GM13977 (cell line): ENCODE measurements around the gene MORF4L1.

Experiments used
- DNase-seq: peaks from one replicate; pipeline ENCODE4 v3.0.0; 2012; ENCODE audit warnings: low spot score
- in situ Hi-C: fragments of 300-500 bp; cut with MboI; formaldehyde crosslinking; loops from one replicate; pipeline ENCODE4 v1.12.0; 2022; ENCODE audit warnings: low sequenced_read_pairs, low pct_unique_long_range_greater_than_20kb, mixed read lengths, inconsistent platforms; ENCODE audit not compliant: unreplicated experiment
- TF ChIP-seq, protein P1 (sequence below): IDR thresholded peaks from 2 replicates; pipeline ENCODE4 v1.5.1; 2012; ENCODE audit warnings: mild to moderate bottlenecking, control low read depth; ENCODE audit not compliant: insufficient read depth; ENCODE audit errors: extremely low read depth, missing control alignments

The MORF4L1 gene, protein sequence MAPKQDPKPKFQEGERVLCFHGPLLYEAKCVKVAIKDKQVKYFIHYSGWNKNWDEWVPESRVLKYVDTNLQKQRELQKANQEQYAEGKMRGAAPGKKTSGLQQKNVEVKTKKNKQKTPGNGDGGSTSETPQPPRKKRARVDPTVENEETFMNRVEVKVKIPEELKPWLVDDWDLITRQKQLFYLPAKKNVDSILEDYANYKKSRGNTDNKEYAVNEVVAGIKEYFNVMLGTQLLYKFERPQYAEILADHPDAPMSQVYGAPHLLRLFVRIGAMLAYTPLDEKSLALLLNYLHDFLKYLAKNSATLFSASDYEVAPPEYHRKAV

DNA sequence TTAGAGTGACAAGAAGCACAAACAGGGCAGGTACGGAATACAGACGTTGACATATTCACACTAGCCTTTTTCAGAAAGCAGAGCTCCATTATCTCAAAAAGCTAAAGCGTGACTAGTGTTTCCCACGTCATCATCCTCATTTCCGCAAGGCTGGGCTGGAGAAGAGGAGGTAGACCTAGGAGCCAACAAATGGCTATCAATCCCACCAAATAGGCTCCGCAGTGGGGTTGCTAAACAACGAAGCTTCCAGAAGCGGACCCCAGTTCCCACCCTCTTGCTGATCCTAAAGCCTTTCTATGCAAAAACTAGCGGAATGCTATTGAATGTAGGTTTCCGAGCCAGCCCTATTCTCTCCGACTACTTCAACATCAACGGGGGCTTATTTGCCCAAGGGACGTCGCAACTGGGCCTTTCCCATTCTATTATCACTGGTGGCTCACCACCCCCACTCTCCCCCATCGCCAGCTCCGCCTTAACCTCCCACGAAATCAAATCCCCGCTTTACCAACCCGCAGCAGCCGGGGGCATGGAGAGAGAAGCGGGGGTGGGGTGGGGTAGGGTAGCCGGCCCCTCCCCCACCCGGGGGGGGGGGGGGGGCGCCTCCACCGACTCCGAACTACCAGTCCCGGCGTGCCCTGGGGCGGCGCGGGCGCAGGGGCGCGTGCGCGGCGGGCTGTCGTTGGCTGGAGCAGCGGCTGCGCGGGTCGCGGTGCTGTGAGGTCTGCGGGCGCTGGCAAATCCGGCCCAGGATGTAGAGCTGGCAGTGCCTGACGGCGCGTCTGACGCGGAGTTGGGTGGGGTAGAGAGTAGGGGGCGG is at the start of gene MORF4L1:
Gene MORF4L1, plus strand, starts transcription at position 736 of the 817 bp plus-strand sequence. CDS start 128 bp downstream, outside the sequence.
- in situ Hi-C loops, result no loop called here
- TF ChIP-seq, protein P1, sequence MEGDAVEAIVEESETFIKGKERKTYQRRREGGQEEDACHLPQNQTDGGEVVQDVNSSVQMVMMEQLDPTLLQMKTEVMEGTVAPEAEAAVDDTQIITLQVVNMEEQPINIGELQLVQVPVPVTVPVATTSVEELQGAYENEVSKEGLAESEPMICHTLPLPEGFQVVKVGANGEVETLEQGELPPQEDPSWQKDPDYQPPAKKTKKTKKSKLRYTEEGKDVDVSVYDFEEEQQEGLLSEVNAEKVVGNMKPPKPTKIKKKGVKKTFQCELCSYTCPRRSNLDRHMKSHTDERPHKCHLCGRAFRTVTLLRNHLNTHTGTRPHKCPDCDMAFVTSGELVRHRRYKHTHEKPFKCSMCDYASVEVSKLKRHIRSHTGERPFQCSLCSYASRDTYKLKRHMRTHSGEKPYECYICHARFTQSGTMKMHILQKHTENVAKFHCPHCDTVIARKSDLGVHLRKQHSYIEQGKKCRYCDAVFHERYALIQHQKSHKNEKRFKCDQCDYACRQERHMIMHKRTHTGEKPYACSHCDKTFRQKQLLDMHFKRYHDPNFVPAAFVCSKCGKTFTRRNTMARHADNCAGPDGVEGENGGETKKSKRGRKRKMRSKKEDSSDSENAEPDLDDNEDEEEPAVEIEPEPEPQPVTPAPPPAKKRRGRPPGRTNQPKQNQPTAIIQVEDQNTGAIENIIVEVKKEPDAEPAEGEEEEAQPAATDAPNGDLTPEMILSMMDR, result no peak

DNA sequence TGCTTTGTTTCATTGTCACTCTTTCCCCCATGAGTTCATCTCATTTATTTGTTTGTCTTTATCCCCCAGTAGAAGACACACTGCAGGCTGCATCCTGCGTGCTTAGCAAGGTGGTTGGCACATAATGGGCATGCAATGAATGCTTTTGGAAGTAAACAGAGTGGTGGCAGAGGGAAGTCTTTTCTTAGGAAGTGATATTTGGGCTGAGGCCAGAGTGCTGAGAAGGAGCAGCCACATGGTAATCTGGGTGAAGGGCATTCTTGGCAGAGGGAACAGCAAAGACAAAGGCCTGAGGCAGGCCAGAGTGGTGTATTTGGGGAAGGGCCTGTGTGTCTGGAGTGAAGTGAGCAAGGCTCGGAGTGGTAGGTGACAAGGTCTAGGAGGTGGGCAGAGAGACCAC is 43.8 kb upstream of the MORF4L1 start:
- no peak for DNase-seq
- in situ Hi-C loops, result no loop called here
- TF ChIP-seq, protein P1, result no peak

More for the DNA sequence above, at the start of gene MORF4L1:
- DNase-seq, result peak; percentile 96

DNA sequence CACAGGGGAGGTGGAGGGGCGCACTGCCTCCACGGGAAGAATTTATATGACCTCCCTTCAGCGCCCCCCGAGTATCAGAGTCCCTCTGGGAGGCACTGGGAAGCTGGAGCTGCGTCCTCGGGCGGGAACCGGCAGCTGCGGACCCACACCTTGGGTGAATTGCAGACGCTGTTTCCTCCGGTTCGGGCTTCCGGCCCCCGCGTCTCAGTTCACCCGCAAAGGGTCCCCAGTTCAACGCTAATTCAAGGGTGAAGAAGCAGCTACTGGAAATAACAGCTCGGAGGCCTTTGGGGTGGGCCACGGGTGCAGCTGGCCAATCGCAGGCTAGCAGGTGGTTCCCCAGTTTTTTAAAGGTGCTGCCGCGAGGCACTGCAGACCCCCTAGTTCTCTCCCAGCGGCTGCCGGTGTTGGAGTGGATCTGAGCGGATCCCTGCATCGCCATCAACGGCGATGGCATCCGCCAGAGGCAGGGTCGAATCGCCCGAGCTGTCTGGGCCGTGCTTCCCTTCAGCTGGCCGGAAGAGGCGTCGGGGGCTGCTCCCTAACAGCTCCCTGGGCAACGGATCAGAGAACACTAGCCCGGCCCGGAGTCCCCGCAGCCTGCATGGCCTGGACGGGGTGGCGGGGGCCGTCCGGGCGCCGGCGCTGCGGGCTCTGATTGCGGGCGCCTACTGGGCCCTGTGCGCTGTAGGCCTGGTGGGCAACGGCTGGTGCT is 42.0 kb upstream of the MORF4L1 start:
- TF ChIP-seq, protein P1, result no peak
- DNase-seq, result peak; percentile 59
- in situ Hi-C loops, result no loop called here

DNA sequence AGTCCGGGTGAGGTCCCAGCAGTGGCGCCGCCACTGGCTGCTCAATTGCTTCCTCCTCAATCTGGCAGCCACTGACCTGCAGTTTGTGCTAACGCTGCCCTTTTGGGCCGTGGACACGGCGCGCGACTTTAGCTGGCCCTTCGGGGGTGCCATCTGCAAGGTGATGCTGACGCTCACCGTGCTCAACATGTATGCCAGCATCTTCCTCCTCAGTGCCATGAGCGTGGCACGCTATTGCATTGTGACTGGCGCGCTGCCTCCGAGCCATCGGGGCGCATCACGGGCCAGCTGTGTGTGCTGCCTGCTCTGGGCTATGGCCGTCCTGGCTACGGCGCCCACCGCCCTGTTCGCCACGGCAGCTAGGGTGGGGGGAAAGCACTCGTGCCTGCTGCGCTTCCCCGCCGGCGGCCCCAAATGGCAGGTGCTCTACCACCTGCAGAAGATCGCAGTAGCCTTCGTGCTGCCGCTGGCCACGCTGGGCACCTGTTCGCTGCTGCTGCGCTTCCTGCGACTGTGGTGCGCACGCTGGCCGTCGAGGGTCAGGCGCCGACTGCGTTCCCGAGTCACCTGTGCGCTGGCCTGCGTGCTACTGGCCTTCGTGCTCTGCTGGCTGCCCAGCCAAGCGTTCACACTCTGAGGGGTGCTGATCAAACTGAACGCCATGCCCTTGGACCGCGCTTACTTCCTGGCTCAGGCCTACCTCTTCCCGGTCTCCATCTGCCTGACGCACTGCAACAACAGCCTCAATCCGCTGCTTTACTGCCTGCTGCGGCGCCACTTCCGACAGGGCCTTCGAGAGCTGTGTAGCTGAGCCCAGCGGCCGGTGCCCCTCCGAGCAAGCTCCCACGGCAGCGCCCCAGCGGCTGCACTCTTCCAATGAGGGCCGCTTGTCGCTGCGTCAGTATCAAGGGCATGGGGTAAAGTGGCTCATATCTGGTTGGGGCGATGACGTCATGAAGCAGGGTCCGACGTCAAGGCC is 41.2 kb upstream of the MORF4L1 start:
- peak; percentile 25 for DNase-seq

DNA sequence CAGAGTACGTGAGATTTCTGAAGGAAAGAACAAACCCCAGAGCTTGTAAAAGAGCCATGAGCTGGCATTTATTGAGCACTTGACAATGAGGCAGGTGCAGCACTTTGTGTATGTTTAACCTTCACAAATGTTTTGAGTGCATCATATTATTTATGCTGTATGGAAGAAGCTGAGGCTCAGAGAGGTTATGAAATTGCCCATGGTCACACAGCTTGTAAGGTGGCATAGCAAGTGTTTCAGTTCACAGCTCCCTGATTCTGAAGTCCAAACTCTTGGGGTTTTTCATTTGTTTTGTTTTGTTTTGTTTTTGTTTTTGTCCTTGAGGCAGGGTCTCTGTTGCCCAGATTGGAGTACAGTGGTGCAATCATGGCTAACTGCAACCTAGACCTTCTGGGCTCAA is 36.4 kb upstream of the MORF4L1 start:
- TF ChIP-seq, protein P1, result no peak
- no peak for DNase-seq
- in situ Hi-C loops, result no loop called here

More for the DNA sequence above, 41.2 kb upstream of the MORF4L1 start:
- in situ Hi-C loops, result no loop called here
- TF ChIP-seq, protein P1, result no peak
